Right cardiac atrium (tissue), 5 donors: ENCODE data around the gene REC8. TPM values are rescaled to one million over a fixed set of nuclear protein-coding genes. Genes with fewer than 3 reads are reported as not detected.

Source experiments
- ATAC-seq, 2 donors: fragments of 200-7000 bp; cut with Tn5 transposase; one replicate each; pipeline versions ENCODE4 v1.8.0 to v1.9.1; 2020; ENCODE audit warnings: moderate library complexity in 2 of 2, mild to moderate bottlenecking in 1 of 2
- DNase-seq, 3 donors: peaks; one replicate each; pipeline ENCODE4 v3.0.0-alpha.2; 2020
- H3K27ac ChIP-seq: one replicate; pipeline ENCODE4 v1.5.1; 2013; ENCODE audit warnings: mild to moderate bottlenecking, low read length, control low read depth, moderate library complexity
- H3K27me3 ChIP-seq: one replicate; pipeline ENCODE4 v1.6.1; 2013; ENCODE audit not compliant: control insufficient read depth, insufficient read depth
- H3K4me1 ChIP-seq: one replicate; pipeline ENCODE4 v1.6.1; 2013; ENCODE audit warnings: low read length; ENCODE audit not compliant: control insufficient read depth, insufficient read depth
- H3K4me3 ChIP-seq: one replicate; pipeline ENCODE4 v1.5.1; 2013; ENCODE audit warnings: low read length, control low read depth
- H3K9me3 ChIP-seq: one replicate; pipeline ENCODE4 v1.6.1; 2013; ENCODE audit warnings: low read length; ENCODE audit not compliant: control insufficient read depth
- WGBS: extraction: QIAGEN DNeasy Blood & Tissue Kit; methylation state at CpG from one replicate; pipeline ENCODE4 v1.1.7; 2013; 5-methylcytosine and 5-hydroxymethylcytosine counted together
- intact Hi-C, 4 donors: fragments of 100-400 bp; cut with DNase I; formaldehyde crosslinking; loops; one replicate each; pipeline versions ENCODE4 v1.11.0 to v1.14.0; 2022 to 2023
- polyA plus RNA-seq: library from polyadenylated mRNA; stranded (reverse); fragments of 200-250 nt; gene quantifications from one replicate; pipeline ENCODE4 v1.2.3, GENCODE V29; 2013
- total RNA-seq, 4 donors: library from RNA; stranded (reverse); fragmentation: NEBNext Ultra II Directional; extraction: Animal tissue kit (Norgen Biotek cat#: 25700); gene quantifications; one replicate each; pipeline ENCODE4 v1.2.1, GENCODE V29; 2021
- donor health status: healthy with polysubstance abuse.
- donor health status: DM: no; HTN: yes; CAD: no.
- donor health status: DM: no; HTN: no; CAD: no.
- donor health status: DM: no; HTN: yes; CAD: no; lungs with severe emphysema.
- donor health status: DM: yes; HTN: yes; CAD: no.

The REC8 gene
- total and polyA plus RNA-seq, 5 donors = 1.9 to 5.8 (median 3.5) TPM

- ATAC-seq (no peak), DNase-seq (peak in 2 of 3 donors; percentile 36)
- Histone ChIP-seq H3K4me1 (no peaks in the 10 kb centered on the region), H3K9me3 (no peaks in the 10 kb centered on the region), H3K4me3 (no peak overlapping the region), H3K27me3 (no peaks in the 10 kb centered on the region), H3K27ac (no peak overlapping the region)
- intact Hi-C loops = no loop called here
- WGBS = 93% methylated on average over 12 of the region's 12 CpGs
These were observed 6.7 kb downstream of the REC8 start for GRCh38 chr14:24178399-24179178.

- no peaks in the 10 kb centered on the region for H3K9me3 ChIP-seq
- DNase-seq (peak in 2 of 3 donors; percentile 33 to 48), ATAC-seq (peak in 1 of 2 donors; percentile 1)
- no peaks in the 10 kb centered on the region for H3K27me3 ChIP-seq
- H3K27ac ChIP-seq = peak overlapping the region; percentile 43
- no peak overlapping the region for H3K4me3 ChIP-seq
- intact Hi-C loops = no loop called here
- no peaks in the 10 kb centered on the region for H3K4me1 ChIP-seq
- 90% methylated on average over 14 of the region's 14 CpGs for WGBS
These were observed 7.5 kb downstream of the REC8 start for GRCh38 chr14:24179294-24179960.

- no peaks in the 10 kb centered on the region for H3K9me3 ChIP-seq
- ATAC-seq (peak in 1 of 2 donors; percentile 15), DNase-seq (peak in 1 of 3 donors; percentile 37)
These were observed 8.3 kb downstream of the REC8 start for GRCh38 chr14:24179961-24180796.

GRCh38 chr14:24181371-24182077 is 9.6 kb downstream of the REC8 start:
- intact Hi-C loops = no loop called here
- DNase-seq (peak in 2 of 3 donors; percentile 49 to 50), ATAC-seq (no peak)
- Histone ChIP-seq H3K27ac (no peak overlapping the region), H3K4me3 (no peak overlapping the region), H3K9me3 (no peaks in the 10 kb centered on the region), H3K27me3 (no peaks in the 10 kb centered on the region), H3K4me1 (no peaks in the 10 kb centered on the region)
- 88% methylated on average over 19 of the region's 19 CpGs for WGBS

More at GRCh38 chr14:24179961-24180796, 8.3 kb downstream of the REC8 start:
- Histone ChIP-seq H3K27me3 (no peaks in the 10 kb centered on the region), H3K4me3 (no peak overlapping the region), H3K4me1 (no peaks in the 10 kb centered on the region), H3K27ac (peak overlapping the region; percentile 43)
- WGBS = 76% methylated on average over 18 of the region's 18 CpGs
- intact Hi-C loops = no loop called here

- Histone ChIP-seq H3K9me3 (no peaks in the 10 kb centered on the region), H3K27ac (no peak overlapping the region), H3K4me1 (no peaks in the 10 kb centered on the region), H3K27me3 (no peaks in the 10 kb centered on the region), H3K4me3 (no peak overlapping the region)
- DNase-seq (peak in 2 of 3 donors; percentile 11 to 40), ATAC-seq (no peak)
- intact Hi-C loops = no loop called here
- 84% methylated on average over 14 of the region's 14 CpGs for WGBS
These were observed 10.4 kb downstream of the REC8 start for GRCh38 chr14:24182110-24182882.

GRCh38 chr14:24183014-24183481 is 11.2 kb downstream of the REC8 start:
- no peaks in the 10 kb centered on the region for H3K9me3 ChIP-seq
- 93% methylated on average over 15 of the region's 15 CpGs for WGBS
- DNase-seq (peak in 2 of 3 donors; percentile 42 to 52), ATAC-seq (no peak)
- no peak overlapping the region for H3K27ac ChIP-seq
- H3K4me1 ChIP-seq = no peaks in the 10 kb centered on the region
- H3K27me3 ChIP-seq = no peaks in the 10 kb centered on the region
- no peak overlapping the region for H3K4me3 ChIP-seq
- intact Hi-C loops = no loop called here

GRCh38 chr14:24184104-24184970 is 12.5 kb downstream of the REC8 start:
- 88% methylated on average over 19 of the region's 19 CpGs for WGBS
- Histone ChIP-seq H3K9me3 (no peaks in the 10 kb centered on the region), H3K27me3 (no peaks in the 10 kb centered on the region), H3K27ac (no peak overlapping the region), H3K4me1 (no peaks in the 10 kb centered on the region), H3K4me3 (no peak overlapping the region)
- peak in 2 of 3 donors; percentile 35 to 53 for DNase-seq
- intact Hi-C loops = no loop called here
- no peak for ATAC-seq

- ATAC-seq (no peak), DNase-seq (peak in 1 of 3 donors; percentile 24)
- no peak overlapping the region for H3K27ac ChIP-seq
- H3K4me1 ChIP-seq = no peaks in the 10 kb centered on the region
- 96% methylated on average over 7 of the region's 7 CpGs for WGBS
- H3K9me3 ChIP-seq = no peaks in the 10 kb centered on the region
- no peak overlapping the region for H3K4me3 ChIP-seq
- no peaks in the 10 kb centered on the region for H3K27me3 ChIP-seq
- intact Hi-C loops = no loop called here
These were observed 13.1 kb downstream of the REC8 start for GRCh38 chr14:24185026-24185425.

- intact Hi-C loops = no loop called here
- 94% methylated on average over 11 of the region's 11 CpGs for whole genome bisulfite sequencing
These were observed 13.9 kb downstream of the REC8 start for GRCh38 chr14:24185741-24186140.

More at GRCh38 chr14:24185741-24186140, 13.9 kb downstream of the REC8 start:
- DNase-seq = peak in 2 of 3 donors; percentile 5 to 33
- H3K4me3 ChIP-seq = no peak overlapping the region
- no peaks in the 10 kb centered on the region for H3K9me3 ChIP-seq
- ATAC-seq = no peak
- H3K27me3 ChIP-seq = no peaks in the 10 kb centered on the region
- no peaks in the 10 kb centered on the region for H3K4me1 ChIP-seq
- no peak overlapping the region for H3K27ac ChIP-seq
